OCI-LY3 (cell line): ENCODE data around the gene ABI1.

ENCODE experiments used
- H2AFZ ChIP-seq: fragments of 200-600, 300-600 bp; shearing (Covaris generic); 2 replicates; pipeline ENCODE4 v1.6.0; 2014; ENCODE audit warnings: antibody characterized with exemption, low read depth, low read length
- H3K27ac ChIP-seq: fragments of 200-600, 300-600 bp; sonication (generic); 2 replicates; pipeline ENCODE4 v1.5.1; 2014; ENCODE audit warnings: mild to moderate bottlenecking, low read length, moderate library complexity, mixed read lengths
- H3K27me3 ChIP-seq: fragments of 200-600, 300-600 bp; sonication (generic); 2 replicates; pipeline ENCODE4 v1.6.1; 2014; ENCODE audit warnings: low read depth, low read length, mixed read lengths
- H3K36me3 ChIP-seq: fragments of 200-600, 300-600 bp; sonication (generic); replicated peaks from 2 replicates; pipeline ENCODE3; 2014; ENCODE audit warnings: low read depth, low read length, mixed read lengths
- H3K4me1 ChIP-seq: fragments of 300-600, 200-600 bp; sonication (generic); 2 replicates; pipeline ENCODE4 v1.6.1; 2014; ENCODE audit warnings: low read length, mixed read lengths
- H3K4me2 ChIP-seq: fragments of 200-600, 300-600 bp; sonication (generic); 2 replicates; pipeline ENCODE4 v1.6.1; 2014; ENCODE audit warnings: low read length, mixed read lengths
- H3K4me3 ChIP-seq: fragments of 300-600, 200-600 bp; sonication (generic); 2 replicates; pipeline ENCODE4 v1.5.1; 2014; ENCODE audit warnings: antibody characterized with exemption, mild to moderate bottlenecking, low read length, moderate library complexity
- H3K79me2 ChIP-seq: fragments of 300-600, 200-600 bp; shearing (Covaris generic); 2 replicates; pipeline ENCODE4 v1.6.1; 2014; ENCODE audit warnings: mild to moderate bottlenecking, low read length, mixed read lengths
- H3K9ac ChIP-seq: fragments of 300-600, 200-600 bp; shearing (Covaris generic); 2 replicates; pipeline ENCODE4 v1.6.0; 2014; ENCODE audit warnings: mild to moderate bottlenecking, low read length, moderate library complexity
- H3K9me3 ChIP-seq: fragments of 200-600, 300-600 bp; shearing (Covaris generic); 2 replicates; pipeline ENCODE4 v1.6.1; 2014; ENCODE audit warnings: low read length, mixed read lengths; ENCODE audit not compliant: insufficient read depth
- H4K20me1 ChIP-seq: fragments of 200-600, 300-600 bp; sonication (generic); 2 replicates; pipeline ENCODE4 v1.6.1; 2016; ENCODE audit warnings: low read length, mixed read lengths; ENCODE audit not compliant: insufficient read depth
- EZH2phosphoT487 ChIP-seq: fragments of 200-600 bp; shearing (Covaris generic); IDR thresholded peaks from 2 replicates; pipeline ENCODE4 v1.6.1; 2018; ENCODE audit warnings: antibody characterized with exemption, mixed run types, low read depth
- TF ChIP-seq, protein P1 (sequence below): fragments of 200-600, 300-600 bp; sonication (generic); IDR thresholded peaks from 2 replicates; pipeline ENCODE4 v1.5.1; 2014; ENCODE audit warnings: antibody characterized with exemption, low read length, low read depth

ABI1 gene

DNA sequence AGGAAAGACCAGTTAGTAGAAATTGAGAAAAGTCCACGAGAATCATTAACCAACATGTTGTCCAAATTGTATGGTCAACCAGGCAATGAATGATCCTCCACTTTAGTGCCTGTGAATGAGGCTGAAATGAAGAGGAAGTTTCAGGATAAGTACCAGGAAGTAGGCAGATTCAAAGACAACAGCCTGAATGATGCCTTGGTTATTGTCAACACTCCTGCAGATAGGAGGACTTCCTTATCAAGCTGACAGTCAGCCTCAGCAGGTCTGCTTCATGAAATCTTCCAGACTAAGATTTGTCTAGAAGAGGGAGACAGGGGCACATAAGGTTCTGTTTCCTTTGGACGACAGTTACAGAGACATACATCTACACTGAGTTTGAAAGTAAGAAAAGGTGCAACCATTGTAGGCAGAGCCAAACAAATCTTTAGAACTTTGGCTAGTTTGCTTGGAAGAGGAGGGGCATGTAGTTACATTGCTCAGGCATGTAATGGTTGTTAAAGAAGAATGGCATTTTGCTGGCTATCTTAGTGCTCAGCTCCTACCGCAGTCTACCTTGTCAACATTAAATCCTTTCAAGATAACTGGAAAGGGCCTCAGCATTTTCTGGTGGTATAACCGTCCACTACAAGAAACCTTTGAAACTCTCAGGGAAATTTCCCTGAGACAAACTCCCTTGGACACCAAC is 81.4 kb downstream of the ABI1 start:
- no peak overlapping the region for H2AFZ ChIP-seq
- no peak overlapping the region for H3K27ac ChIP-seq
- no peak overlapping the region for H3K4me2 ChIP-seq
- no peak overlapping the region for H3K4me3 ChIP-seq
- peaks cover 93% of the 10 kb centered on the region for H4K20me1 ChIP-seq
- H3K9me3 ChIP-seq, result no peaks in the 10 kb centered on the region
- H3K36me3 ChIP-seq, result peaks cover 4% of the 10 kb centered on the region
- peaks cover 35% of the 10 kb centered on the region for H3K4me1 ChIP-seq
- no peak for TF ChIP-seq EZH2phosphoT487
- TF ChIP-seq, protein P1, sequence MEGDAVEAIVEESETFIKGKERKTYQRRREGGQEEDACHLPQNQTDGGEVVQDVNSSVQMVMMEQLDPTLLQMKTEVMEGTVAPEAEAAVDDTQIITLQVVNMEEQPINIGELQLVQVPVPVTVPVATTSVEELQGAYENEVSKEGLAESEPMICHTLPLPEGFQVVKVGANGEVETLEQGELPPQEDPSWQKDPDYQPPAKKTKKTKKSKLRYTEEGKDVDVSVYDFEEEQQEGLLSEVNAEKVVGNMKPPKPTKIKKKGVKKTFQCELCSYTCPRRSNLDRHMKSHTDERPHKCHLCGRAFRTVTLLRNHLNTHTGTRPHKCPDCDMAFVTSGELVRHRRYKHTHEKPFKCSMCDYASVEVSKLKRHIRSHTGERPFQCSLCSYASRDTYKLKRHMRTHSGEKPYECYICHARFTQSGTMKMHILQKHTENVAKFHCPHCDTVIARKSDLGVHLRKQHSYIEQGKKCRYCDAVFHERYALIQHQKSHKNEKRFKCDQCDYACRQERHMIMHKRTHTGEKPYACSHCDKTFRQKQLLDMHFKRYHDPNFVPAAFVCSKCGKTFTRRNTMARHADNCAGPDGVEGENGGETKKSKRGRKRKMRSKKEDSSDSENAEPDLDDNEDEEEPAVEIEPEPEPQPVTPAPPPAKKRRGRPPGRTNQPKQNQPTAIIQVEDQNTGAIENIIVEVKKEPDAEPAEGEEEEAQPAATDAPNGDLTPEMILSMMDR, result no peak
- H3K9ac ChIP-seq, result no peak overlapping the region
- no peaks in the 10 kb centered on the region for H3K27me3 ChIP-seq
- H3K79me2 ChIP-seq, result peaks cover 99% of the 10 kb centered on the region

DNA sequence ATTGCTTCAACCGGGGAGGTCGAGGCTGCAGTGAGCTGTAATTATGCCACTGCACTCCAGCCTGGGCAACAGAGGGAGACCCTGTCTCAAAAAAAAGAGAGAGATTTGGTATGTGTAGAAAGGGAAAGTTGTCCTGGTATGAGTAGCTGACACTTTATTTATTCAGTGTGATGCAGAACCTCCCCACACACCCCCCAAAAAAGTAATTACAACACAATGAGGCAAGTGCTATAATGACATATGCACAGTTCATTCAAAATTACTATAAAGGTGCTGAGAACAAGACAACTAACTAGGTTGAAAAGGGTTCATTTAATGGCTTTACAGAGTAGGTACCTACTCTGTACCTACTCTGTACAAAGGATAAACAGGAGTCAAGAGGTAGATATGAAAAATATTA is 83.1 kb downstream of the ABI1 start:
- H2AFZ ChIP-seq, result no peak overlapping the region
- no peak overlapping the region for H3K4me3 ChIP-seq
- H3K4me1 ChIP-seq, result peaks cover 31% of the 10 kb centered on the region
- no peaks in the 10 kb centered on the region for H3K9me3 ChIP-seq
- peaks cover 99% of the 10 kb centered on the region for H3K79me2 ChIP-seq
- H3K9ac ChIP-seq, result no peak overlapping the region
- H3K27ac ChIP-seq, result no peak overlapping the region
- no peak for TF ChIP-seq EZH2phosphoT487
- TF ChIP-seq, protein P1, result no peak
- H4K20me1 ChIP-seq, result peaks cover 93% of the 10 kb centered on the region
- no peak overlapping the region for H3K4me2 ChIP-seq
- no peaks in the 10 kb centered on the region for H3K27me3 ChIP-seq
- peaks cover 4% of the 10 kb centered on the region for H3K36me3 ChIP-seq

DNA sequence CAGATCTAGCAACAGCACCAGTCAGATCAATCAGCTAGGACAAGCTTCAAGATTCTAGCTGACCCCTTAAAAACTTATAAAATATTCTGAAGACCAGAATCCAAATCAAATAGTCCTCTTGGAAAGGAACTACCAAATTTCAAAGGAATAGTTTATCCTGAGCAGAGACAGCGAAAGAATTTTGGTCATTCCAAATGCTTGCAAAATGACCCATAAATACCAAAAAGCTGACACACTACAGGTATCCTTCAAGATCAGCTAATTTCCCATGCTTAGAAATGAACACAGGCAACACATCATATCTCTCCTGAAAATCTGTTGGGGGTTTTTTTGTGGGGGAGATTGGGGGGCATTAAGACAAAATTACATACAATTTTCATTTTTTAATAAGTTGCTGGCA is 84.5 kb downstream of the ABI1 start:
- Histone ChIP-seq H3K36me3 (peaks cover 4% of the 10 kb centered on the region), H3K4me2 (no peak overlapping the region), H2AFZ (no peak overlapping the region), H3K27ac (no peak overlapping the region), H3K9me3 (no peaks in the 10 kb centered on the region), H3K9ac (no peak overlapping the region), H4K20me1 (peaks cover 90% of the 10 kb centered on the region), H3K4me1 (peaks cover 21% of the 10 kb centered on the region), H3K27me3 (no peaks in the 10 kb centered on the region), H3K79me2 (peaks cover 99% of the 10 kb centered on the region), H3K4me3 (no peak overlapping the region)
- TF ChIP-seq, protein P1, result no peak
- TF ChIP-seq EZH2phosphoT487, result no peak

DNA sequence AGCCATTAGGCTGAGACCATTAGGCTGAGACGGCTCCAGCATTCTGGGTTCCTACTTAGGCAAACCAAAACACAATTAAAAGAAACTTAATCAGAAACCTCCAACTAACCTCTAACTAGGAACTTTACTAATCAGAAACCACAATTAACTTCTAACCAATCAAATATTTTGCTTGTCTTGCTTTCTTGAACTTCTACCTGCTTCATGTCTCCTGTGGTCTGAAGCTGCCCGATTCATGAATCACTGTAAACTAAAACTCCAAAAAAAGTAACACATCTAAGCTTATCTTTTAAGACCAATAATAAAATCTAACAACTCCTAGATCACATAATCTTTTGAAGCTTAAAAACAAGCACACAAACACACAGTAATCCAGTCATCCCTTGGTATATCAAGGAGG is 87.1 kb downstream of the ABI1 start:
- peaks cover 3% of the 10 kb centered on the region; the same call in 1 of the 2 replicates for H3K4me1 ChIP-seq
- H3K27me3 ChIP-seq, result no peaks in the 10 kb centered on the region
- no peaks in the 10 kb centered on the region for H3K9me3 ChIP-seq
- H3K79me2 ChIP-seq, result peaks cover 96% of the 10 kb centered on the region
- H2AFZ ChIP-seq, result no peak overlapping the region
- H4K20me1 ChIP-seq, result peaks cover 84% of the 10 kb centered on the region
- no peak overlapping the region for H3K4me2 ChIP-seq
- no peak overlapping the region for H3K9ac ChIP-seq
- no peak for TF ChIP-seq EZH2phosphoT487
- TF ChIP-seq, protein P1, result no peak
- H3K27ac ChIP-seq, result no peak overlapping the region
- no peak overlapping the region for H3K4me3 ChIP-seq
- H3K36me3 ChIP-seq, result peaks cover 9% of the 10 kb centered on the region
